Keratinocyte (primary cell): Measurements from ENCODE around the gene GEMIN2. TPM values are rescaled to one million over a fixed set of nuclear protein-coding genes. Genes with fewer than 3 reads are reported as not detected.
A peak's percentile ranks its signal among the peaks of the same experiment; 100 is the strongest.

ENCODE experiments used
- DNase-seq: peaks from one replicate; pipeline ENCODE4 v3.0.0-alpha.2; 2011; ENCODE audit warnings: low read depth, missing footprints, low spot score
- FAIRE-seq: peaks from 2 replicates; lab custom pipeline; 2011; peaks lifted over from hg19 to GRCh38; lab: Jason Lieb, UNC
- H2AFZ ChIP-seq: 2 replicates; pipeline ENCODE4 v1.6.0; 2012; ENCODE audit warnings: low read length, control low read depth, inconsistent platforms; ENCODE audit not compliant: control insufficient read depth
- H3K27ac ChIP-seq: 2 replicates; pipeline ENCODE4 v1.5.1; 2011; ENCODE audit warnings: low read length; ENCODE audit not compliant: control insufficient read depth, insufficient read depth
- H3K27me3 ChIP-seq: 3 replicates; pipeline ENCODE4 v1.6.0; 2011; ENCODE audit warnings: low read length; ENCODE audit not compliant: control insufficient read depth, insufficient read depth; ENCODE audit errors: extremely low read depth
- H3K36me3 ChIP-seq, 2 experiments: 2 replicates in 1 of 2; 3 replicates in 1 of 2; pipeline ENCODE4 v1.5.1; 2011; ENCODE audit warnings: low read length in 2 of 2, mild to moderate bottlenecking in 1 of 2; ENCODE audit not compliant: control insufficient read depth in 2 of 2, insufficient read depth in 2 of 2; ENCODE audit errors: extremely low read depth in 1 of 2
- H3K4me1 ChIP-seq: 3 replicates; pipeline ENCODE4 v1.5.1; 2011; ENCODE audit warnings: low read length; ENCODE audit not compliant: control insufficient read depth, insufficient read depth; ENCODE audit errors: extremely low read depth
- H3K4me2 ChIP-seq: 3 replicates; pipeline ENCODE4 v1.6.0; 2011; ENCODE audit warnings: low read depth, low read length; ENCODE audit not compliant: control insufficient read depth, insufficient read depth; ENCODE audit errors: extremely low read depth
- H3K4me3 ChIP-seq, 3 experiments: fragments of 200-600 bp in 1 of 3; sonication (generic) in 1 of 3; 2 replicates in 2 of 3; 3 replicates in 1 of 3; pipeline ENCODE4 v1.5.1; 2011 to 2016; ENCODE audit warnings: low read length in 3 of 3, mild to moderate bottlenecking in 3 of 3, control low read depth in 2 of 3, inconsistent platforms in 1 of 3, low read depth in 1 of 3, mixed read lengths in 1 of 3, mixed run types in 1 of 3, moderate library complexity in 1 of 3; ENCODE audit not compliant: control insufficient read depth in 2 of 3, insufficient read depth in 2 of 3; ENCODE audit errors: extremely low read depth in 1 of 3
- H3K79me2 ChIP-seq: 2 replicates; pipeline ENCODE4 v1.6.0; 2012; ENCODE audit warnings: low read length; ENCODE audit not compliant: control insufficient read depth, insufficient read depth
- H3K9ac ChIP-seq: 3 replicates; pipeline ENCODE4 v1.6.0; 2011; ENCODE audit warnings: low read length; ENCODE audit not compliant: control insufficient read depth, insufficient read depth; ENCODE audit errors: extremely low read depth
- H3K9me1 ChIP-seq: 3 replicates; pipeline ENCODE4 v1.6.0; 2011; ENCODE audit warnings: low read length; ENCODE audit not compliant: control insufficient read depth, insufficient read depth; ENCODE audit errors: extremely low read depth
- H3K9me3 ChIP-seq: 2 replicates; pipeline ENCODE4 v1.5.1; 2012; ENCODE audit warnings: low read depth, low read length; ENCODE audit not compliant: control insufficient read depth
- H4K20me1 ChIP-seq: 3 replicates; pipeline ENCODE4 v1.6.0; 2011; ENCODE audit warnings: low read length; ENCODE audit not compliant: control insufficient read depth, insufficient read depth; ENCODE audit errors: extremely low read depth
- CTCF ChIP-seq, 3 experiments: IDR thresholded peaks in 1 of 3; conservative IDR thresholded peaks in 1 of 3; optimal IDR thresholded peaks in 1 of 3; 2 replicates in 2 of 3; 3 replicates in 1 of 3; pipeline versions ENCODE3 to v1.5.1; 2011; ENCODE audit warnings: low read length in 3 of 3, mild to moderate bottlenecking in 3 of 3, moderate library complexity in 2 of 3, control low read depth in 1 of 3, inconsistent platforms in 1 of 3; ENCODE audit not compliant: insufficient read depth in 2 of 3; ENCODE audit errors: extremely low read depth in 1 of 3
- EZH2 ChIP-seq: IDR thresholded peaks from one replicate; pipeline ENCODE4 v1.6.1; 2012; ENCODE audit warnings: inconsistent platforms, mild to moderate bottlenecking, low read length, moderate library complexity
- dilution Hi-C: fragments of 300-500 bp; cut with MboI; formaldehyde crosslinking; loops from one replicate; pipeline ENCODE4 v1.7.0; 2020; ENCODE audit warnings: low sequenced_read_pairs; ENCODE audit not compliant: extremely low pct_ligation_motif_present
- polyA plus RNA-seq, 5 experiments: library from polyadenylated mRNA; depleted of rRNA in 3 of 5; stranded (reverse) in 3 of 5; stranded (forward) in 1 of 5; unstranded in 1 of 5; fragments of >200 nt; gene quantifications; 1 replicate in 1 of 5; 2 replicates in 3 of 5; 3 replicates in 1 of 5; pipeline versions ENCODE4 v1.2.1 to v1.2.3, GENCODE V29; 2011 to 2012; ENCODE audit warnings: missing spikeins in 2 of 5, low read depth in 1 of 5, low replicate concordance in 1 of 5

Gene GEMIN2
- polyA plus RNA-seq, 1 donor (not counting 4 experiments of a cell fraction or from before 2014, with no cell fraction given), result 28.7 TPM

GRCh38 chr14:39099748-39100147 lies 14.4 kb upstream of the GEMIN2 start:
- H2AFZ ChIP-seq, result no peak overlapping the region
- H3K79me2 ChIP-seq, result peaks cover 51% of the 10 kb centered on the region
- H3K27ac ChIP-seq, result no peak overlapping the region
- no peak overlapping the region for H3K9ac ChIP-seq
- FAIRE-seq, result no peak
- H3K4me2 ChIP-seq, result no peak overlapping the region
- H3K4me3 ChIP-seq, result no peak overlapping the region
- no peaks in the 10 kb centered on the region for H3K9me1 ChIP-seq
- peaks cover 6% of the 10 kb centered on the region for H3K4me1 ChIP-seq
- dilution Hi-C loops, result no loop called here
- no peaks in the 10 kb centered on the region for H3K27me3 ChIP-seq
- no peaks in the 10 kb centered on the region for H4K20me1 ChIP-seq
- TF ChIP-seq CTCF (optimal IDR thresholded peaks at IDR 0.05 in 1 of 3, IDR thresholded peaks at IDR 0.05 in 1 of 3, conservative IDR thresholded peaks at IDR 0.05 in 1 of 3; ENCODE audit: extremely low read depth in 1 of 3, insufficient read depth in 2 of 3, low read length in 3 of 3), result no peak
- no peak for TF ChIP-seq EZH2
- H3K36me3 ChIP-seq, result peaks cover 3 to 6% of the 10 kb centered on the region in 2 experiments
- no peak for DNase-seq
- H3K9me3 ChIP-seq, result no peaks in the 10 kb centered on the region

GRCh38 chr14:39102265-39102968 lies 11.7 kb upstream of the GEMIN2 start:
- dilution Hi-C loops, result no loop called here
- Histone ChIP-seq H3K27me3 (no peaks in the 10 kb centered on the region), H3K4me3 (peak overlapping the region; percentile 75 to 92 (median 92)), H3K9ac (peak overlapping the region; percentile 90), H3K27ac (peak overlapping the region; percentile 81), H4K20me1 (no peaks in the 10 kb centered on the region), H3K4me1 (peaks cover 6% of the 10 kb centered on the region), H3K4me2 (peak overlapping the region; percentile 55), H3K9me3 (no peaks in the 10 kb centered on the region), H3K79me2 (peaks cover 43% of the 10 kb centered on the region), H3K36me3 (no peaks in the 10 kb centered on the region), H3K9me1 (no peaks in the 10 kb centered on the region), H2AFZ (peak overlapping the region; percentile 74)
- TF ChIP-seq EZH2 (no peak), CTCF (optimal IDR thresholded peaks at IDR 0.05 in 1 of 3, IDR thresholded peaks at IDR 0.05 in 1 of 3, conservative IDR thresholded peaks at IDR 0.05 in 1 of 3; ENCODE audit: extremely low read depth in 1 of 3, insufficient read depth in 2 of 3, low read length in 3 of 3) (no peak)
- DNase-seq (no peak), FAIRE-seq (no peak)
